22Rv1 (cell line): ENCODE measurements around the gene SMYD3.

Experiments
- ZFX ChIP-seq: fragments of 450-650 bp; IDR thresholded peaks from 2 replicates; pipeline ENCODE4 v1.6.1; 2017; ENCODE audit warnings: antibody characterized with exemption, borderline replicate concordance
- TF ChIP-seq, protein P1 (sequence below): fragments of 450-650 bp; IDR thresholded peaks from 2 replicates; pipeline ENCODE4 v1.5.1; 2017; ENCODE audit warnings: mild to moderate bottlenecking

DNA sequence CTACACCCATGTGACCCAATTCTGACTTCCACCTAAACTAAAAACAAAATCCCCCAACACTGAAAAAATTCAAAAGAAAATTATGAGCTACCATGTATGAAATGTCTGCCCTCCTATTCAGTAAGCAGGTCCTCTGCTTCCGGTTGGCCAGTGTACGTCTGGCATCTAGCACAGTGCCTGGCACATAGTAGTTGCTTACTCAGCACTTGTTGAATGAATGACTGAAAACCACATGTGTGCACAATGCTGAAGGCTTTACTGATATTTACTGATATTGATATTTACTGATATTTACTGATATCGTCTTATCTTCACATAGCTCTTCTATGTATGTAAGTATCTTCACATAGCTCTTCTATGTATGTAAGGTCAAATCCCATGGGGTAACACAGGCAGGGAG, 642.2 kb downstream of the SMYD3 start:
- TF ChIP-seq, protein P1, sequence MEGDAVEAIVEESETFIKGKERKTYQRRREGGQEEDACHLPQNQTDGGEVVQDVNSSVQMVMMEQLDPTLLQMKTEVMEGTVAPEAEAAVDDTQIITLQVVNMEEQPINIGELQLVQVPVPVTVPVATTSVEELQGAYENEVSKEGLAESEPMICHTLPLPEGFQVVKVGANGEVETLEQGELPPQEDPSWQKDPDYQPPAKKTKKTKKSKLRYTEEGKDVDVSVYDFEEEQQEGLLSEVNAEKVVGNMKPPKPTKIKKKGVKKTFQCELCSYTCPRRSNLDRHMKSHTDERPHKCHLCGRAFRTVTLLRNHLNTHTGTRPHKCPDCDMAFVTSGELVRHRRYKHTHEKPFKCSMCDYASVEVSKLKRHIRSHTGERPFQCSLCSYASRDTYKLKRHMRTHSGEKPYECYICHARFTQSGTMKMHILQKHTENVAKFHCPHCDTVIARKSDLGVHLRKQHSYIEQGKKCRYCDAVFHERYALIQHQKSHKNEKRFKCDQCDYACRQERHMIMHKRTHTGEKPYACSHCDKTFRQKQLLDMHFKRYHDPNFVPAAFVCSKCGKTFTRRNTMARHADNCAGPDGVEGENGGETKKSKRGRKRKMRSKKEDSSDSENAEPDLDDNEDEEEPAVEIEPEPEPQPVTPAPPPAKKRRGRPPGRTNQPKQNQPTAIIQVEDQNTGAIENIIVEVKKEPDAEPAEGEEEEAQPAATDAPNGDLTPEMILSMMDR = no peak
- no peak for TF ChIP-seq ZFX
